Duodenal mucosa (tissue), 2 donors: ENCODE results near the gene INMT.
"Not testable (repeated sequence)": the region's sequence is repeated elsewhere in the genome, so short reads cannot be mapped to it uniquely, and the experiment has no call there.

Source experiments
- H3K27ac ChIP-seq: one replicate; pipeline ENCODE4 v1.7.0; 2013; ENCODE audit warnings: low read depth, low read length
- H3K27me3 ChIP-seq, 2 donors: one replicate each; pipeline ENCODE4 v1.7.0; 2013; ENCODE audit warnings: low read length in 2 of 2, control low read depth in 1 of 2; ENCODE audit not compliant: insufficient read depth in 2 of 2, control insufficient read depth in 1 of 2
- H3K36me3 ChIP-seq, 2 donors: one replicate each; pipeline ENCODE4 v1.7.0; 2013; ENCODE audit warnings: low read length in 2 of 2, control low read depth in 1 of 2; ENCODE audit not compliant: insufficient read depth in 2 of 2, control insufficient read depth in 1 of 2
- H3K4me1 ChIP-seq, 2 donors: one replicate each; pipeline ENCODE4 v1.7.0; 2013; ENCODE audit warnings: low read length in 2 of 2, control low read depth in 1 of 2; ENCODE audit not compliant: insufficient read depth in 2 of 2, control insufficient read depth in 1 of 2
- H3K4me3 ChIP-seq, 2 donors: one replicate each; pipeline ENCODE4 v1.7.0; 2013; ENCODE audit warnings: low read length in 2 of 2, low read depth in 1 of 2
- H3K9ac ChIP-seq, 2 donors: one replicate each; pipeline ENCODE4 v1.7.0; 2013; ENCODE audit warnings: low read length in 2 of 2, low read depth in 1 of 2
- H3K9me3 ChIP-seq, 2 donors: one replicate each; pipeline ENCODE4 v1.7.0; 2013; ENCODE audit warnings: low read length in 2 of 2, control low read depth in 1 of 2; ENCODE audit not compliant: control insufficient read depth in 1 of 2

The INMT gene

DNA sequence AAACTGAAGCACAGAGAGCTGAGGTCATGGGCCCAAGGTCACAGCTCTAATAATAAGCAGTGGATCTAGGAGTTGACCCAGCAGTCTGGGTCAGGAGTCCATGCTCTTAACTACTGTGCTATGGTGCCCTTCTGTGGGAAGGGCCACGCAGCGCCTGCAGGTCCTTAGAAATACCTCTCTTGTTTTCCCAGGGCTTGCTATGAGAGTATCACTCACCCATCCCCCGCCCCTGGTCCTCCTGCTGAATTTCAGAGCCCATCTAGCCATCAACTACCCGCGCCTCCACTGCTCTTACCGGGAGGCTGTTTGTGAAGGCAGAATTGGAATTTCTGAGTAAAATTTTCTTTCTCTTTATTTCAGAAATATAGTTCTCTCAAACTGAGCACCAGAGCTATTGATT, 42.4 kb upstream of the INMT start:
- no peak overlapping the region for H3K27ac ChIP-seq
- H3K36me3 ChIP-seq = no peaks in the 10 kb centered on the region
- H3K4me3 ChIP-seq = no peak overlapping the region
- H3K4me1 ChIP-seq = no peaks in the 10 kb centered on the region
- no peaks in the 10 kb centered on the region for H3K9me3 ChIP-seq
- H3K9ac ChIP-seq = no peak overlapping the region
- H3K27me3 ChIP-seq = no peaks in the 10 kb centered on the region

DNA sequence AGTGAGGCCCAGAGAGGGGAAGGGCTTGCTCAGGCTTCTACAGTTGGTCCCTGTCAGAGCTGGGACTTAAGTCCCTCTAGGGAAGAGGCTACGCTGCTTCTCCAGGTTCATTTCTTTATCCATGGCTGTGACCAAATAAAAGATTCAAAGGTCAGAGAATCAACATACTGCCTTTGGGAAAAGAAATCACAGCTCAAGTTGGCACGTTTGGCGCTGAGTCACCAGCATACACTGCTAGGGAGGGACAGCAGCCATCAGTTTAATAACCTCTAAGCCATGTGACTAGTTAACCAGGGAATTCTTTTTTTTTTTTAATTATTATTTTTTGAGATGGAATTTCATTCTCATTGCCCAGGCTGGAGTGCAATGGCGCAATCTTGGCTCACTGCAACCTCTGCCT, 41.3 kb upstream of the INMT start:
- Histone ChIP-seq H3K4me1 (no peaks in the 10 kb centered on the region), H3K27ac (no peak overlapping the region), H3K9ac (no peak overlapping the region), H3K4me3 (no peak overlapping the region), H3K36me3 (no peaks in the 10 kb centered on the region), H3K9me3 (no peaks in the 10 kb centered on the region), H3K27me3 (no peaks in the 10 kb centered on the region)

DNA sequence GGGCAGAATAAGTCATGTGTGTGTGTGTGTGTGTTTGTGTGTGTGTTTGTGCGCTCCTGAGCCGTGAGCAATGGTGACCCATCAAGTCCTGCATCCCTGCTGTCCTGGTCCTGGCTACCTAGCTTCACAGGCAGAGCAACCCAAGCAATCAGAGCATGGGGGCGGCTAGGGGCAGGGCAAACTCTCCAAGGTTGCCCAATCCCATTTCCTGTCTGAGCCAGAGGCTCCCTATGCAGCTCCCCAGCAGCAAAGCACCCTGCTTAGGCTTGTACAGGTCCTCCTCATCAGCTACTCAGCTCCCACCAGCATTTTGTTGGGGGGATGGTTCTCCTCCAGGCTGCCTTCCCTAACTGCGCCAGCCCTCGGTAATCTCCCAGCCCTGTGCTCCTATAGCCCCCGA, 38.5 kb upstream of the INMT start:
- H3K4me3 ChIP-seq = no peak overlapping the region
- H3K9me3 ChIP-seq = peaks cover 7 to 12% of the 10 kb centered on the region in 2 donors

DNA sequence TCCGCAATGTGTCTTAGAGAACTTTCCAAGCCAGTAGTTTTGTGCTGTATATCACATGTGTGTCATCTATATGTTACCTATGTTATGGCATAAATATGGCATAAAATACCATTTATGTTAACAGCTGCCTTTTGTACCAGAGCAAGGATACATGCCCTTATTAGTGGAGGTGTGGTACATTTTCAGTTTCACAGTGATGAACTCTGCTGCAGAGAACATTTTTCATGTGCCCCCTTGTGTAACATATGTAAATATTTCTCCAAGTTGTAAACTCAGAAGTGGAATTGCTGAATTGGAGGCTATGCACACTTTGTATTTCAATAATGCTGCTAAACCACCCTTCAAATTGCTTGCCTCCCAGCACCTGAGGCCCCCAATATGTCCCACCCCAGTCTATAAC, 37.8 kb upstream of the INMT start:
- peaks cover 13 to 14% of the 10 kb centered on the region in 2 donors for H3K9me3 ChIP-seq
- no peak overlapping the region for H3K4me3 ChIP-seq
- no peaks in the 10 kb centered on the region for H3K27me3 ChIP-seq
- no peaks in the 10 kb centered on the region for H3K36me3 ChIP-seq
- no peak overlapping the region for H3K27ac ChIP-seq
- no peaks in the 10 kb centered on the region for H3K4me1 ChIP-seq
- H3K9ac ChIP-seq = no peak overlapping the region

More for the DNA sequence above, 38.5 kb upstream of the INMT start:
- no peak overlapping the region for H3K9ac ChIP-seq
- H3K27ac ChIP-seq = no peak overlapping the region
- no peaks in the 10 kb centered on the region for H3K36me3 ChIP-seq
- no peaks in the 10 kb centered on the region for H3K27me3 ChIP-seq
- no peaks in the 10 kb centered on the region for H3K4me1 ChIP-seq

DNA sequence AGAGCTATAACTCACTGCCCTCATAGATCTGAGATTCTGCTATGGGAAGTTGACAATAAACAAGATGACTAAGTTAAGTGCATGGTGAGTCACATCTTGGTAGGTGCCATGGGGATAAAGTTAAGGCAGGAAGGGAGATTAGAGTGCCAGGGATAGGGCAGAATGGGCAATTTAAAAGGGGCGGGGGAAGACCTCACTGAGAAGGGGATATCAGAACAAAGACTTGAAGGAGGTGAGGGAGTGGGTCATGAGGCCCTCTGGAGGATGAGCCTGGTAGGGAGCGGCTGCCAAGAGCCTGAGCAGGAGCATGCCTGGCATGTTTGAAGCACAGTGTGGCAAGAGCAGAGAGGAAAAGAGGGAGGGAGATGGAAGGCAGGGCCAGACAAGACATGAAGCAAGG, 34.8 kb upstream of the INMT start:
- Histone ChIP-seq H3K27me3 (no peaks in the 10 kb centered on the region), H3K4me1 (no peaks in the 10 kb centered on the region), H3K9ac (no peak overlapping the region), H3K9me3 (peaks cover 17 to 18% of the 10 kb centered on the region in 2 donors), H3K27ac (no peak overlapping the region), H3K4me3 (no peak overlapping the region), H3K36me3 (no peaks in the 10 kb centered on the region)

DNA sequence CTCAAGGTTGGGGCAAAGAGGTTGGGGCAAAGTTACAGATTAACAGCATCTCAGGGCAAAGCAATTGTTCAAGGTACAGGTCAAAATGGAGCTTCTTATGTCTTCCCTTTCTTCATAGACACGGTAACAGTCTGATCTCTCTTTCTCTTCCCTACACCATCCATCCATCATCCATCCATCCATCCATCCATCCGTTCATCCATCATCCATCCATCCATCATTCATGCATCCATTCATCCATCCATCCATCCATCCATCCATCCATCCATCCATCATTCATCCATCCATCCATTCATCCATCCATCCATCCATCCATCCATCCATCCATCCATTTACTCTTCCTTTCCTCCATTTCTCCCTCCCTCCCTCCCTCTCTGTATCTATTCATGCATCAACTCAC, 32.5 kb upstream of the INMT start:
- H3K27me3 ChIP-seq, H3K27ac ChIP-seq, H3K36me3 ChIP-seq, H3K4me3 ChIP-seq, H3K4me1 ChIP-seq, H3K9ac ChIP-seq: not testable (repeated sequence)
- peaks cover 17 to 18% of the 10 kb centered on the region in 2 donors for H3K9me3 ChIP-seq

DNA sequence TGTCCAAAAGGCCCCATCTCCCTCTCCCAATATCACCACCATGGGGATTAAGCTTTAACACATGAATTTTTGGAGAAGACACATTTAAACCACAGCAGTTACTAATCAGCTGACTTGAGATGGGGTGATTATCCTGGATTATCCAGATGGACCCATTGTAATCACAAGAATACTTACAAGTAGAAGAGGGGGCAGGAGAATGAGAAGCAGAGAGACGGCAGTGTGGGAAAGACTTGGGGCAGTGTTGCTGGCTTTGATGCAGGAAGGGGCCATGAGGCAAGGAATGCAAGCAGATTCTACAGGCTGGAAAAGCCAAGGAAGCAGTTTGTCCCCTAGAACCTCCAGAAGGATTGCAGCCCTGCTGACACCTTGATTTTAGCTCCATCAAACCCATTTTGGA, 30.7 kb upstream of the INMT start:
- peaks cover 17 to 18% of the 10 kb centered on the region in 2 donors for H3K9me3 ChIP-seq
- no peaks in the 10 kb centered on the region for H3K4me1 ChIP-seq
- H3K4me3 ChIP-seq = no peak overlapping the region
- no peaks in the 10 kb centered on the region for H3K36me3 ChIP-seq
- no peak overlapping the region for H3K9ac ChIP-seq
- H3K27me3 ChIP-seq = no peaks in the 10 kb centered on the region
- H3K27ac ChIP-seq = no peak overlapping the region

DNA sequence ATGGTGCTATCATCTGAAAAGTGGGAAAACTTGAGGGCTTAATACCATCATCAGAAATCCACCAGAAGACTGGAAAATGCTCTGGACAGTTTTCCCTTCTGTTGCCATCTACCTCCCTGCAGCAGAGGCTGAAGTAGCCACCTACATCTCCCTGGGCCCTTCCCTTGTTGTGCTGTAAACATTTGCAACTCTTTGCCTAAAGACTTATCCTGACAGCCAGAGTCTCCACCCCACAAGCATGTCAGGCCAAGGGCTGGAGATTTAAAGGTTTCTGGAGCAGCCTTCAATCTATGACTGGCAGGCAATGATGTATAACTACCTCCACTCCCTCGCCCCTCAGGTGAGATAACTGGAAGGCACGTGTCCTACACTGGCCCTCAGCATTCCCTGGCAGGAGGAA, 29.7 kb upstream of the INMT start:
- Histone ChIP-seq H3K9me3 (peaks cover 13 to 18% of the 10 kb centered on the region in 2 donors), H3K27ac (no peak overlapping the region), H3K27me3 (no peaks in the 10 kb centered on the region), H3K4me1 (no peaks in the 10 kb centered on the region), H3K36me3 (no peaks in the 10 kb centered on the region), H3K4me3 (no peak overlapping the region), H3K9ac (no peak overlapping the region)

DNA sequence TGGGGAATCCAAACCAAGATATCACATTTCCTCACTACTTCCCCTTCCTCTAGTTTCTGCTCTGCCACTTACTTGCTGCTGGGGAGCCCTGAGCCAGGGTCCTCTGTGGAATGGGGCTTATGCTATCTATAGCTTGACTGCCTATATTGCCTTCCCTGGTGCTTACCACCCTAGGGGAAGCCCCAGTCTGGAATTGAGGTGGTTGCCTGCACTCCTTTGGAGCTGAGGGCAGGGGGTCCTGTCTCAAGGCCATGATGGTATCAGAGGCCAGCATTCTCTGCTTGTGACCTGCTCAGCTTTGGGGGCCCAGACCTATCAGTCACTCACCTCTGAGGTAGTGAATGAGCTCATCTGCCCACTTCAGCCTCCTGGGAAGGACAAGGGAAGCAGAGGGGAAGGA, 29.3 kb upstream of the INMT start:
- Histone ChIP-seq H3K27ac (no peak overlapping the region), H3K9me3 (peaks cover 13 to 18% of the 10 kb centered on the region in 2 donors), H3K4me3 (no peak overlapping the region), H3K9ac (no peak overlapping the region), H3K4me1 (no peaks in the 10 kb centered on the region), H3K27me3 (no peaks in the 10 kb centered on the region), H3K36me3 (no peaks in the 10 kb centered on the region)

DNA sequence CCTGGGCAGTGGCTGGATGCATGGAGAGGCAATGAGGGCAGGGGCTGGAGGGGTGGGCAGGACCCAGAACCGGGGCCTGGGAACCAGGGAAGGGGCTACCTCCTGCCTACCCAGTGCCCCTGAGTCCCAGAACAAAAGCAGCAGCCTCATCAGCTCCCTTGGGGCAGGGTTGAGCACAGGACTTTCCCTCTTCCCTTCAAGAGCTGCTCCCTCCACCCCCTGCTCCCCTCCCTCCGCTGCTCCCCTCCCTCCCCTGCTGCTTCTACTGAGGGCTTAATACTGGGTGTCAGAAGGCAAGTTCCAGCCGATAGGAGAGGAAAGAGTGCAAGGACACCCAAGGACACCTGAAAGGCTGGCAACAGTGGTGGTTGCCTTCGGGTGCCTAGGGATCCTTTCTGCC, 28.2 kb upstream of the INMT start:
- Histone ChIP-seq H3K4me1 (no peaks in the 10 kb centered on the region), H3K4me3 (no peak overlapping the region), H3K36me3 (no peaks in the 10 kb centered on the region), H3K9ac (no peak overlapping the region), H3K9me3 (peaks cover 3 to 7% of the 10 kb centered on the region in 2 donors), H3K27ac (no peak overlapping the region), H3K27me3 (no peaks in the 10 kb centered on the region)
